Neuron (in vitro differentiated cells): ENCODE data around the gene LY86.

ENCODE experiments used
- H2AFZ ChIP-seq: one replicate; pipeline ENCODE4 v1.6.1; 2013; ENCODE audit warnings: low read depth, mild to moderate bottlenecking, inconsistent platforms, low read length, moderate library complexity
- H3K27me3 ChIP-seq: one replicate; pipeline ENCODE4 v1.6.1; 2013; ENCODE audit warnings: low read length; ENCODE audit not compliant: insufficient read depth
- H3K36me3 ChIP-seq: one replicate; pipeline ENCODE4 v1.6.1; 2013; ENCODE audit warnings: low read length; ENCODE audit not compliant: insufficient read depth
- H3K4me1 ChIP-seq: one replicate; pipeline ENCODE4 v1.6.1; 2013; ENCODE audit warnings: low read length; ENCODE audit not compliant: insufficient read depth
- H3K4me3 ChIP-seq: 2 replicates; pipeline ENCODE4 v1.5.1; 2013; ENCODE audit warnings: mild to moderate bottlenecking, low read length, moderate library complexity
- H3K9me3 ChIP-seq: one replicate; pipeline ENCODE4 v1.6.1; 2013; ENCODE audit warnings: low read length

The LY86 gene

GRCh38 chr6:6694825-6695624 is 106.5 kb downstream of the LY86 start:
- no peaks in the 10 kb centered on the region for H3K4me1 ChIP-seq
- H3K36me3 ChIP-seq: no peaks in the 10 kb centered on the region
- H3K4me3 ChIP-seq: no peak overlapping the region
- no peaks in the 10 kb centered on the region for H3K9me3 ChIP-seq
- H2AFZ ChIP-seq: no peak overlapping the region
- no peaks in the 10 kb centered on the region for H3K27me3 ChIP-seq

GRCh38 chr6:6695625-6696276 is 107.2 kb downstream of the LY86 start:
- H3K36me3 ChIP-seq: no peaks in the 10 kb centered on the region
- no peaks in the 10 kb centered on the region for H3K27me3 ChIP-seq
- no peaks in the 10 kb centered on the region for H3K4me1 ChIP-seq
- no peak overlapping the region for H2AFZ ChIP-seq
- no peak overlapping the region for H3K4me3 ChIP-seq
- H3K9me3 ChIP-seq: no peaks in the 10 kb centered on the region

- no peaks in the 10 kb centered on the region for H3K27me3 ChIP-seq
- no peaks in the 10 kb centered on the region for H3K36me3 ChIP-seq
- H3K9me3 ChIP-seq: no peaks in the 10 kb centered on the region
- H2AFZ ChIP-seq: no peak overlapping the region
- no peak overlapping the region for H3K4me3 ChIP-seq
- no peaks in the 10 kb centered on the region for H3K4me1 ChIP-seq
These were observed 108.5 kb downstream of the LY86 start for GRCh38 chr6:6696867-6697531.

GRCh38 chr6:6697620-6698019 is 109.1 kb downstream of the LY86 start:
- Histone ChIP-seq H3K4me3 (no peak overlapping the region), H2AFZ (no peak overlapping the region), H3K4me1 (no peaks in the 10 kb centered on the region), H3K36me3 (no peaks in the 10 kb centered on the region), H3K9me3 (no peaks in the 10 kb centered on the region), H3K27me3 (no peaks in the 10 kb centered on the region)

- no peak overlapping the region for H2AFZ ChIP-seq
- no peaks in the 10 kb centered on the region for H3K27me3 ChIP-seq
- H3K9me3 ChIP-seq: no peaks in the 10 kb centered on the region
- no peaks in the 10 kb centered on the region for H3K36me3 ChIP-seq
- H3K4me3 ChIP-seq: no peak overlapping the region
- no peaks in the 10 kb centered on the region for H3K4me1 ChIP-seq
These were observed 111.3 kb downstream of the LY86 start for GRCh38 chr6:6699741-6700367.

GRCh38 chr6:6700407-6701270 is 112.1 kb downstream of the LY86 start:
- no peaks in the 10 kb centered on the region for H3K9me3 ChIP-seq
- no peak overlapping the region for H3K4me3 ChIP-seq
- no peaks in the 10 kb centered on the region for H3K4me1 ChIP-seq
- no peaks in the 10 kb centered on the region for H3K27me3 ChIP-seq
- H3K36me3 ChIP-seq: no peaks in the 10 kb centered on the region
- no peak overlapping the region for H2AFZ ChIP-seq

GRCh38 chr6:6701864-6702263 is 113.3 kb downstream of the LY86 start:
- Histone ChIP-seq H3K9me3 (no peaks in the 10 kb centered on the region), H3K36me3 (no peaks in the 10 kb centered on the region), H3K4me1 (no peaks in the 10 kb centered on the region), H3K27me3 (no peaks in the 10 kb centered on the region), H3K4me3 (no peak overlapping the region), H2AFZ (no peak overlapping the region)

- Histone ChIP-seq H2AFZ (no peak overlapping the region), H3K27me3 (no peaks in the 10 kb centered on the region), H3K4me1 (no peaks in the 10 kb centered on the region), H3K36me3 (no peaks in the 10 kb centered on the region), H3K4me3 (no peak overlapping the region), H3K9me3 (no peaks in the 10 kb centered on the region)
These were observed 115.2 kb downstream of the LY86 start for GRCh38 chr6:6703699-6704098.
